ENCODE measurements around the gene IRGC.

- TF ChIP-seq, protein P1, sequence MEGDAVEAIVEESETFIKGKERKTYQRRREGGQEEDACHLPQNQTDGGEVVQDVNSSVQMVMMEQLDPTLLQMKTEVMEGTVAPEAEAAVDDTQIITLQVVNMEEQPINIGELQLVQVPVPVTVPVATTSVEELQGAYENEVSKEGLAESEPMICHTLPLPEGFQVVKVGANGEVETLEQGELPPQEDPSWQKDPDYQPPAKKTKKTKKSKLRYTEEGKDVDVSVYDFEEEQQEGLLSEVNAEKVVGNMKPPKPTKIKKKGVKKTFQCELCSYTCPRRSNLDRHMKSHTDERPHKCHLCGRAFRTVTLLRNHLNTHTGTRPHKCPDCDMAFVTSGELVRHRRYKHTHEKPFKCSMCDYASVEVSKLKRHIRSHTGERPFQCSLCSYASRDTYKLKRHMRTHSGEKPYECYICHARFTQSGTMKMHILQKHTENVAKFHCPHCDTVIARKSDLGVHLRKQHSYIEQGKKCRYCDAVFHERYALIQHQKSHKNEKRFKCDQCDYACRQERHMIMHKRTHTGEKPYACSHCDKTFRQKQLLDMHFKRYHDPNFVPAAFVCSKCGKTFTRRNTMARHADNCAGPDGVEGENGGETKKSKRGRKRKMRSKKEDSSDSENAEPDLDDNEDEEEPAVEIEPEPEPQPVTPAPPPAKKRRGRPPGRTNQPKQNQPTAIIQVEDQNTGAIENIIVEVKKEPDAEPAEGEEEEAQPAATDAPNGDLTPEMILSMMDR (IDR thresholded peaks at IDR 0.05): no peak
- no peak for TF ChIP-seq POLR2A (IDR thresholded peaks at IDR 0.05)
These were observed 2.7 kb upstream of the IRGC start for GRCh38 chr19:43713208-43713607.

Measured in ovary (tissue), 3 donors.